K562 (cell line): ENCODE data around the gene HCRTR1. TPM values are rescaled to one million over a fixed set of nuclear protein-coding genes. Genes with fewer than 3 reads are reported as not detected.
A peak's percentile ranks its signal among the peaks of the same experiment; 100 is the strongest.

Experiments used
- ARNT ChIP-seq, 2 experiments: fragments of 450-650 bp; IDR thresholded peaks; 2 replicates each; pipeline ENCODE4 v1.6.1; 2016; ENCODE audit warnings: mild to moderate bottlenecking in 1 of 2
- BMI1 ChIP-seq: fragments of 150-350 bp; IDR thresholded peaks from 2 replicates; pipeline ENCODE4 v1.6.1; 2014; ENCODE audit warnings: low read length
- CHD2 ChIP-seq: IDR thresholded peaks from 2 replicates; pipeline ENCODE4 v1.6.1; 2011; ENCODE audit warnings: low read depth, low read length
- CLOCK ChIP-seq: fragments of 250-450 bp; sonication (Bioruptor Pico); IDR thresholded peaks from 2 replicates; pipeline ENCODE4 v1.4.0; 2020; ENCODE audit warnings: mild to moderate bottlenecking, moderate library complexity, borderline replicate concordance
- E2F6 ChIP-seq, 2 experiments: IDR thresholded peaks; 2 replicates each; pipeline ENCODE4 v1.6.1; 2011; ENCODE audit warnings: borderline replicate concordance in 1 of 2, control low read depth in 1 of 2, low read depth in 1 of 2, low read length in 1 of 2, mild to moderate bottlenecking in 1 of 2, mixed read lengths in 1 of 2, moderate library complexity in 1 of 2; ENCODE audit not compliant: insufficient read depth in 1 of 2, insufficient read length in 1 of 2, poor library complexity in 1 of 2, severe bottlenecking in 1 of 2; ENCODE audit errors: extremely low read depth in 1 of 2
- ELF1 ChIP-seq: fragments of 200-800 bp; sonication (Bioruptor generic); IDR thresholded peaks from 2 replicates; pipeline ENCODE4 v1.6.1; 2016; ENCODE audit warnings: missing genetic modification characterization, missing compliant biosample characterization
- FOSL1 ChIP-seq: fragments of 200-800 bp; sonication (Bioruptor generic); conservative IDR thresholded peaks from 2 replicates; pipeline ENCODE4 v1.6.1; 2016; ENCODE audit warnings: missing genetic modification characterization, missing compliant biosample characterization
- NFATC3 ChIP-seq: fragments of 450-650 bp; IDR thresholded peaks from 2 replicates; pipeline ENCODE4 v1.6.1; 2017; ENCODE audit warnings: mild to moderate bottlenecking
- PREB ChIP-seq: sonication (generic); formaldehyde crosslinking; IDR thresholded peaks from 2 replicates; pipeline ENCODE4 v1.8.1; 2023; ENCODE audit warnings: mild to moderate bottlenecking, missing genetic modification reagents
- TARDBP ChIP-seq: fragments of 450-650 bp; IDR thresholded peaks from 2 replicates; pipeline ENCODE4 v1.6.1; 2016
- THAP7 ChIP-seq: fragments of 250-450 bp; sonication (Bioruptor Pico); IDR thresholded peaks from 2 replicates; pipeline ENCODE4 v1.5.0; 2021
- ZBTB11 ChIP-seq, 3 experiments: fragments of 200-800 bp in 1 of 3; fragments of 250-450 bp in 1 of 3; fragments of 450-650 bp in 1 of 3; sonication (Bioruptor Pico) in 1 of 3; sonication (Bioruptor generic) in 1 of 3; formaldehyde crosslinking in 1 of 3; IDR thresholded peaks; 2 replicates each; pipeline versions ENCODE4 v1.6.1 to v1.8.0; 2016 to 2022; ENCODE audit warnings: mild to moderate bottlenecking in 2 of 3, missing genetic modification characterization in 2 of 3, missing compliant biosample characterization in 1 of 3, moderate library complexity in 1 of 3
- ZHX1 ChIP-seq: fragments of 150-350 bp; conservative IDR thresholded peaks from 2 replicates; pipeline ENCODE4 v1.6.1; 2014; ENCODE audit warnings: low read length
- ZNF165 ChIP-seq: fragments of 250-450 bp; sonication (Bioruptor Pico); IDR thresholded peaks from 2 replicates; pipeline ENCODE4 v1.4.0; 2020; ENCODE audit warnings: borderline replicate concordance
- ZNF23 ChIP-seq: fragments of 250-450 bp; sonication (Bioruptor Pico); IDR thresholded peaks from 2 replicates; pipeline ENCODE4 v1.4.0; 2020; ENCODE audit warnings: mild to moderate bottlenecking
- polyA plus RNA-seq, 8 experiments: library from polyadenylated mRNA; depleted of rRNA in 4 of 8; stranded (reverse) in 5 of 8; unstranded in 3 of 8; fragments of >200 nt; fragmentation: Nextera tagmentation in 2 of 8; fragmentation: Illumina TruSeq in 1 of 8; extraction: Ambion mirVana in 2 of 8; extraction: Trizol in 1 of 8; gene quantifications; 2 replicates each; pipeline versions ENCODE4 v1.2.1 to v1.2.3, GENCODE V29; 2011 to 2014; ENCODE audit warnings: inconsistent platforms in 1 of 8, missing spikeins in 1 of 8
- total RNA-seq, 7 experiments: library from RNA; depleted of rRNA in 6 of 7; stranded (reverse); fragments of >200 nt in 6 of 7; fragmentation: Illumina TruSeq in 2 of 7; extraction: Trizol in 2 of 7; gene quantifications; 2 replicates each; pipeline versions ENCODE4 v1.2.1 to v1.2.3, GENCODE V29; 2011 to 2021; ENCODE audit warnings: low replicate concordance in 1 of 7

Gene HCRTR1
- total and polyA plus RNA-seq, 9 of the 15 experiments (the other 6 are each of a cell fraction or from before 2014, with no cell fraction given) = not detected

GRCh38 chr1:31645274-31645568, 27.7 kb downstream of the HCRTR1 start (continued):
- TF ChIP-seq ZHX1 = 0 out of 2 replicates have a peak, but pooled peaks have one; percentile 9
- no peak for TF ChIP-seq CHD2
- peak in 1 of 3 experiments; percentile 16; a peak in 1 of 6 replicates for TF ChIP-seq ZBTB11 (CRISPR knock-in tag; IDR thresholded peaks at IDR 0.05)
- 0 out of 2 replicates have a peak, but pooled peaks have one; percentile 0 for TF ChIP-seq PREB (CRISPR knock-in tag)
- TF ChIP-seq BMI1 = peak; percentile 95
- TF ChIP-seq E2F6 (IDR thresholded peaks at IDR 0.05; ENCODE audit: borderline replicate concordance in 1 of 2, extremely low read depth in 1 of 2, insufficient read depth in 1 of 2, insufficient read length in 1 of 2, low read depth in 1 of 2, low read length in 1 of 2, poor library complexity in 1 of 2, severe bottlenecking in 1 of 2) = peak in 1 of 2 experiments; percentile 51
- TF ChIP-seq NFATC3 = no peak
- no peak for TF ChIP-seq ZNF23 (CRISPR knock-in tag)
- TF ChIP-seq ZNF165 (CRISPR knock-in tag) = no peak
- TF ChIP-seq TARDBP = peak; percentile 14; the same call in 1 of the 2 replicates
- 0 out of 4 replicates have a peak, but pooled peaks of 1 of the 2 experiments have one; percentile 32 for TF ChIP-seq ARNT (IDR thresholded peaks at IDR 0.05)
- TF ChIP-seq CLOCK = no peak
- TF ChIP-seq THAP7 (CRISPR knock-in tag) = 0 out of 2 replicates have a peak, but pooled peaks have one; percentile 8
- peak; percentile 42; the same call in 1 of the 2 replicates for TF ChIP-seq ELF1 (tag)
- no peak for TF ChIP-seq FOSL1 (tag)
